GM12892 (cell line): ENCODE measurements around the gene SV2B.

Experiments
- POLR2A ChIP-seq: IDR thresholded peaks from 2 replicates; pipeline ENCODE4 v1.6.1; 2011; ENCODE audit warnings: low read depth, low read length, control low read depth
- POLR2AphosphoS5 ChIP-seq: IDR thresholded peaks from 2 replicates; pipeline ENCODE4 v1.6.1; 2011; ENCODE audit warnings: low read depth, low read length, control low read depth
- TAF1 ChIP-seq: IDR thresholded peaks from 2 replicates; pipeline ENCODE4 v1.6.1; 2011; ENCODE audit warnings: low read depth, mild to moderate bottlenecking, control low read depth, low read length, borderline replicate concordance

GRCh38 chr15:91136386-91136923 is 36.4 kb downstream of the SV2B start:
- TF ChIP-seq POLR2A (peak; percentile 29; the same call in 1 of the 2 replicates), TAF1 (no peak), POLR2AphosphoS5 (no peak)
